A673 (cell line): ENCODE results near the gene ANKRD29. TPM values are rescaled to one million over a fixed set of nuclear protein-coding genes. Genes with fewer than 3 reads are reported as not detected.
A peak's percentile ranks its signal among the peaks of the same experiment; 100 is the strongest.

ENCODE experiments used
- BruUV-seq: library from RNA; stranded (reverse); fragments of 400-500 nt; replicated peaks from 2 replicates; lab custom pipeline; 2021; lab: Mats Ljungman, UMichigan
- CTCF ChIA-PET: fragments of 300-600 bp; sonication (Branson Sonifier 250); formaldehyde crosslinking; loops from one replicate; lab custom pipeline; 2022; ENCODE audit warnings: antibody characterized with exemption; lab: Charles Lee
- POLR2A ChIA-PET: fragments of 300-600 bp; sonication (Branson Sonifier 250); formaldehyde crosslinking; loops from one replicate; lab custom pipeline; 2022; ENCODE audit warnings: antibody characterized with exemption; ENCODE audit not compliant: low non-redundant PET; lab: Charles Lee
- DNase-seq: peaks from one replicate; pipeline ENCODE4 v3.0.0-alpha.2; 2015; ENCODE audit warnings: low spot score
- H3K27ac ChIP-seq: fragments of 200-600 bp; sonication (generic); 2 replicates; pipeline ENCODE4 v1.5.1; 2016; ENCODE audit warnings: mixed run types, low read depth, mild to moderate bottlenecking, mixed read lengths, antibody characterized with exemption, low read length; ENCODE audit not compliant: poor library complexity, severe bottlenecking
- H3K27me3 ChIP-seq: fragments of 200-600 bp; sonication (generic); replicated peaks from 2 replicates; pipeline ENCODE4 v1.6.1; 2017; ENCODE audit warnings: mixed run types, low read depth, mild to moderate bottlenecking, mixed read lengths, antibody characterized with exemption, low read length; ENCODE audit not compliant: insufficient read depth, poor library complexity
- H3K36me3 ChIP-seq: fragments of 200-600 bp; sonication (generic); 2 replicates; pipeline ENCODE4 v1.6.1; 2016; ENCODE audit warnings: mixed run types, mild to moderate bottlenecking, mixed read lengths, antibody characterized with exemption, low read length; ENCODE audit not compliant: insufficient read depth, poor library complexity, severe bottlenecking
- H3K4me1 ChIP-seq: fragments of 200-600 bp; sonication (generic); 2 replicates; pipeline ENCODE4 v1.6.1; 2017; ENCODE audit warnings: mixed run types, mild to moderate bottlenecking, mixed read lengths, antibody characterized with exemption, low read length; ENCODE audit not compliant: insufficient read depth, poor library complexity, severe bottlenecking
- H3K4me3 ChIP-seq: fragments of 200-600 bp; sonication (generic); 2 replicates; pipeline ENCODE4 v1.5.1; 2016; ENCODE audit warnings: low read depth, mixed run types, mild to moderate bottlenecking, mixed read lengths, low read length; ENCODE audit not compliant: poor library complexity, severe bottlenecking
- H3K9me3 ChIP-seq: fragments of 200-600 bp; sonication (generic); 2 replicates; pipeline ENCODE4 v1.6.1; 2016; ENCODE audit warnings: mixed run types, low read depth, mild to moderate bottlenecking, mixed read lengths, antibody characterized with exemption, low read length; ENCODE audit not compliant: poor library complexity, severe bottlenecking
- EZH2 ChIP-seq: fragments of 200-600 bp; sonication (generic); IDR thresholded peaks from 2 replicates; pipeline ENCODE4 v1.6.1; 2017; ENCODE audit warnings: borderline replicate concordance, low read depth, mild to moderate bottlenecking, mixed read lengths, antibody characterized with exemption, low read length; ENCODE audit not compliant: poor library complexity, severe bottlenecking
- intact Hi-C: fragments of 100-400 bp; cut with micrococcal nuclease; formaldehyde crosslinking; loops from one replicate; pipeline ENCODE4 v1.10.0; 2022; ENCODE audit not compliant: unreplicated experiment
- total RNA-seq: library from RNA; stranded (reverse); gene quantifications from 2 replicates; pipeline ENCODE4 v1.2.3, GENCODE V29; 2021
- TF ChIP-seq, protein P1 (sequence below): fragments of 300-800, 200-600 bp; sonication (generic); conservative IDR thresholded peaks from 2 replicates; pipeline ENCODE4 v1.5.1; 2017; ENCODE audit warnings: low read depth, mild to moderate bottlenecking, antibody characterized with exemption, low read length, moderate library complexity, mixed read lengths

The ANKRD29 gene
- total RNA-seq, 1 experiment from 2014 or later, result 2.6 TPM

DNA sequence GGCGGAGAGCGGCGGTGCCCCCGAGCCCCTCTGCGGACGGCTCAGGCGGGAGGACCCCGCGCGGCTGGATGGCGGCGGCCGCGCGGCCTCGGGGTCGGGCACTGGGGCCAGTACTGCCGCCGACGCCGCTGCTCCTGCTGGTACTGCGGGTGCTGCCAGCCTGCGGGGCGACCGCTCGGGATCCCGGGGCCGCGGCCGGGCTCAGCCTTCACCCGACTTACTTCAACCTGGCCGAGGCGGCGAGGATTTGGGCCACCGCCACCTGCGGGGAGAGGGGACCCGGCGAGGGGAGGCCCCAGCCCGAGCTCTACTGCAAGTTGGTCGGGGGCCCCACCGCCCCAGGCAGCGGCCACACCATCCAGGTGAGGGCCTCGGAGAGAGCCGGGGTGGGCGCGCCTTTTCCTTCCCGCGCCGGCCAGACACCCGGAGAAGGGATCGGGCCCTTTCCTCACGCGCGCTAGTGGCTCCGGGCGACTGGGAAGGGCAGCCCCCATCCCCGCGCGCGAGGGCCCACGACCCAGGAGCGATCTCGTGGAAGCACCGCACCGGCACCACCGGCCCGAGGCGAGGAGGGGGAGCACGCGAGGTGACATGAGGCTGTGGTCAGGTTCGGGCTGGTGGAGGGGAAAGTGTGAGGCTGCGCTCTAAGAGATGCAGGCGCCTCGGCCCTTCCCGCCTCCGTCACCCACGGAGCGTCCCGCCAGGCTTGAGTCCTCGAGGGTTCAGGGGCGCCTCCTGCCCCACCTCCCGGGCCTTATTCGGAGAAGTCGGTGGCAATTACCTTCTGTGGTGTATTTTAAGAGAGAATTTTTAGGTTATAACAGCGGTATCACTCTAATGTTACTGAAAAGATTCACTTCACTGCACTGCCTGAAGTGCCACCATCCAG lies 27.1 kb upstream of the ANKRD29 start:
- no TSS peak for BruUV-seq
- no peak for DNase-seq
- POLR2A ChIA-PET, result no interaction called here
- no peaks in the 10 kb centered on the region for H3K9me3 ChIP-seq
- H3K4me1 ChIP-seq, result no peaks in the 10 kb centered on the region
- TF ChIP-seq EZH2, result no peak
- TF ChIP-seq, protein P1, sequence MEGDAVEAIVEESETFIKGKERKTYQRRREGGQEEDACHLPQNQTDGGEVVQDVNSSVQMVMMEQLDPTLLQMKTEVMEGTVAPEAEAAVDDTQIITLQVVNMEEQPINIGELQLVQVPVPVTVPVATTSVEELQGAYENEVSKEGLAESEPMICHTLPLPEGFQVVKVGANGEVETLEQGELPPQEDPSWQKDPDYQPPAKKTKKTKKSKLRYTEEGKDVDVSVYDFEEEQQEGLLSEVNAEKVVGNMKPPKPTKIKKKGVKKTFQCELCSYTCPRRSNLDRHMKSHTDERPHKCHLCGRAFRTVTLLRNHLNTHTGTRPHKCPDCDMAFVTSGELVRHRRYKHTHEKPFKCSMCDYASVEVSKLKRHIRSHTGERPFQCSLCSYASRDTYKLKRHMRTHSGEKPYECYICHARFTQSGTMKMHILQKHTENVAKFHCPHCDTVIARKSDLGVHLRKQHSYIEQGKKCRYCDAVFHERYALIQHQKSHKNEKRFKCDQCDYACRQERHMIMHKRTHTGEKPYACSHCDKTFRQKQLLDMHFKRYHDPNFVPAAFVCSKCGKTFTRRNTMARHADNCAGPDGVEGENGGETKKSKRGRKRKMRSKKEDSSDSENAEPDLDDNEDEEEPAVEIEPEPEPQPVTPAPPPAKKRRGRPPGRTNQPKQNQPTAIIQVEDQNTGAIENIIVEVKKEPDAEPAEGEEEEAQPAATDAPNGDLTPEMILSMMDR, result no peak
- CTCF ChIA-PET, result interaction anchor here (0.6 kb wide), 1 partner anchor 14 kb away, joined by 6 read pairs; no protein-coding TSS in a partner anchor
- peak overlapping the region; percentile 46 for H3K4me3 ChIP-seq
- H3K27me3 ChIP-seq, result peaks cover 6% of the 10 kb centered on the region
- no peak overlapping the region for H3K27ac ChIP-seq
- H3K36me3 ChIP-seq, result no peaks in the 10 kb centered on the region
- intact Hi-C loops, result loop anchor here (5.0 kb wide), 1 partner anchor 47 kb away; no protein-coding TSS in a partner anchor

DNA sequence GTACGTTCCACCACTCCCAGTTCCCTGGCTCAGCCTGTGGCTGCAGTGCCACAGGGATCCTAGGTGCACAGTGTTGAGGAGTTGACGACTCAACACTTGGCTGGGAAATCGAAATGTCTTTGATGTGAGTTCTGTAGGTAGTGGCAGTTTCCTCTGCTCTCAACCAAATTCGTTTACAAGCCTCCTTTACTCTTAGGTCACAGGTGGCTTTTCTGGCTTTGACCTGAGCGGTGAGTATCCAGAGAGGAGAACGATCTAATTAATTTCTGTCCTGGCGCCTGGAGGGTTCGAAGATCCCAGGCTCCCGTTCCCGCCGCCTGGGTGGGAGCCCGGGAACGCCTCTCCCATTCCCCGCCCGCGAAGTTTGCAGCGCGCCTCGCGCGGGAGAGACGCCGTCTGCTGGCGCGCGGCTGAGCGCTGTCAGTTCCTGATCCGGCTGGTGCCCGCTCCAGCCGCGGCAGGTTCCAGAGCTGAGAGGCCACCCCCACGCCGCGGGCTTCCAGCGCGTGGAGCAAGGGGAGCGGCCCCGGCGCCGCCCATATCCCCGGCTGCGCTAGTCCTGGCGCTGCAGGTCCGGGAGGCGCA lies 26.4 kb upstream of the ANKRD29 start, which contains the start of gene LAMA3:
Gene LAMA3, plus strand, starts transcription at position 423 of the 585 bp plus-strand sequence. CDS start 231 bp downstream, outside the sequence.
- intact Hi-C loops, result loop anchor here (5.0 kb wide), 1 partner anchor 48 kb away; no protein-coding TSS in a partner anchor
- ChIA-PET POLR2A (no interaction called here), CTCF (no interaction called here)
- H3K36me3 ChIP-seq, result no peaks in the 10 kb centered on the region
- no peaks in the 10 kb centered on the region for H3K4me1 ChIP-seq
- peak; percentile 68 for DNase-seq
- H3K27ac ChIP-seq, result no peak within 1 kb of the TSS
- TF ChIP-seq, protein P1, result peak; percentile 40; the same call in 1 of the 2 replicates
- TF ChIP-seq EZH2, result no peak
- H3K27me3 ChIP-seq, result peaks cover 6% of the 10 kb centered on the region
- H3K4me3 ChIP-seq, result peak within 1 kb of the TSS; percentile 46
- BruUV-seq, result no TSS peak
- H3K9me3 ChIP-seq, result no peaks in the 10 kb centered on the region

DNA sequence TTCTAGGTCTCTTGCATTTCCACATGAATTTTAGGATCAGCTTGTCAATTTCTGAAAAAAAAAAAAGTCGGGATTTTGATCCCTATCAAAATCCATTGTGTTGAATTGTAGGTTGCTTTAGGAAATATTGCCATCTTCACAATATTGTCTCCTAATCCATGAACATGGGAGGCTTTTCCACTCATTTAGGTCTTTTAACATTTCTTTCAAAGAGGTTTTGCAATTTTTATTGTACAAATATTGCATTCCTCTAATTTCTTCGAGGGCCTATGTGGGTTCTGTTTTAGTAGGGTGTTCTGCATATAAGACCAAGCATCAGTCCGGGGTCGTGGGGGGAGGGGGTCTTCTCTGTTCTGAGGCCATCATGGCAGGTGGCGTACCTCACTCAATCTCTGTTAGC lies 25.8 kb upstream of the ANKRD29 start:
- no TSS peak for BruUV-seq
- POLR2A ChIA-PET, result no interaction called here
- peak overlapping the region; percentile 46 for H3K4me3 ChIP-seq

More for the DNA sequence above, 25.8 kb upstream of the ANKRD29 start:
- Histone ChIP-seq H3K9me3 (no peaks in the 10 kb centered on the region), H3K27me3 (peaks cover 6% of the 10 kb centered on the region), H3K27ac (no peak overlapping the region), H3K4me1 (no peaks in the 10 kb centered on the region), H3K36me3 (no peaks in the 10 kb centered on the region)
- CTCF ChIA-PET, result interaction anchor here (0.6 kb wide), 1 partner anchor 591 kb away, joined by 5 read pairs; no protein-coding TSS in a partner anchor
- no peak for DNase-seq
- intact Hi-C loops, result loop anchor here (5.0 kb wide), 1 partner anchor 49 kb away; no protein-coding TSS in a partner anchor
- TF ChIP-seq EZH2, result no peak
- TF ChIP-seq, protein P1, result no peak
